SK-N-MC (cell line): ENCODE results near the gene KIRREL1.

Experiments used
- DNase-seq: peaks from one replicate; pipeline ENCODE4 v3.0.0-alpha.2; 2011; ENCODE audit warnings: low read depth, low spot score
- H3K27ac ChIP-seq: fragments of 200-600 bp; sonication (generic); 2 replicates; pipeline ENCODE4 v1.5.1; 2016; ENCODE audit warnings: mixed run types
- H3K36me3 ChIP-seq: fragments of 200-600 bp; sonication (generic); 2 replicates; pipeline ENCODE4 v1.6.1; 2017; ENCODE audit warnings: antibody characterized with exemption, low read length, mixed read lengths; ENCODE audit not compliant: insufficient read depth
- H3K4me3 ChIP-seq: fragments of 200-600 bp; sonication (generic); 2 replicates; pipeline ENCODE4 v1.5.1; 2016
- H3K9ac ChIP-seq: fragments of 200-600 bp; sonication (generic); 2 replicates; pipeline ENCODE4 v1.8.0; 2017; ENCODE audit warnings: mixed run types, mixed read lengths; ENCODE audit not compliant: insufficient read length
- H3K9me3 ChIP-seq: fragments of 200-600 bp; sonication (generic); 2 replicates; pipeline ENCODE4 v1.6.1; 2017; ENCODE audit warnings: low read depth, mild to moderate bottlenecking, antibody characterized with exemption, low read length, moderate library complexity, mixed read lengths
- EZH2 ChIP-seq: fragments of 200-600 bp; sonication (generic); IDR thresholded peaks from one replicate; pipeline ENCODE4 v1.6.1; 2017; ENCODE audit warnings: antibody characterized with exemption
- FOXP2 ChIP-seq: optimal IDR thresholded peaks from 2 replicates; pipeline ENCODE3; 2011; ENCODE audit warnings: mild to moderate bottlenecking, moderate library complexity; ENCODE audit not compliant: insufficient read depth; ENCODE audit errors: extremely low read length, control extremely low read depth
- POLR2AphosphoS5 ChIP-seq: IDR thresholded peaks from 2 replicates; pipeline ENCODE4 v1.6.1; 2012; ENCODE audit warnings: mild to moderate bottlenecking, low read depth, low read length, borderline replicate concordance

Gene KIRREL1

DNA sequence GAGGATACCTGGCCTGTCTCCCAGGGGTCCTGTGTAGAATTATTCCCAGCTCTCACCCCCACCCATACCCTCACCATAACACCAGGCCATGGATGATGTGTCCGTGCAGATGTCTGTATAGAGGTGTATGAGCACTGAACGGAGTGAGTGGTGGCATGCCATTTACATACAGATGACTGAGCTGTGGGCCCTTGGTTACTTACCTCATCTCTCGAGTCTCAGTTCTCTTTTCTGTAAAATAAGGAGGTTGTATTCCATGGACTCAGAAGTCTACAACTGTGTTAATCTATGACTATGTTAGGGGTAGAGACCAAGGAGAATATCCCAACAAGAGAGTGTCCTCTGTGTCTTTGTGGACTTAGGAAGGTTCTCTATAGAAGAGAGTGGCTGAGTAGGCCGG, 121.7 kb downstream of the KIRREL1 start:
- DNase-seq, result no peak
- Histone ChIP-seq H3K4me3 (no peak overlapping the region), H3K9ac (no peak overlapping the region), H3K36me3 (no peaks in the 10 kb centered on the region), H3K9me3 (no peaks in the 10 kb centered on the region), H3K27ac (no peak overlapping the region)
- no peak for TF ChIP-seq POLR2AphosphoS5
- TF ChIP-seq EZH2, result no peak

DNA sequence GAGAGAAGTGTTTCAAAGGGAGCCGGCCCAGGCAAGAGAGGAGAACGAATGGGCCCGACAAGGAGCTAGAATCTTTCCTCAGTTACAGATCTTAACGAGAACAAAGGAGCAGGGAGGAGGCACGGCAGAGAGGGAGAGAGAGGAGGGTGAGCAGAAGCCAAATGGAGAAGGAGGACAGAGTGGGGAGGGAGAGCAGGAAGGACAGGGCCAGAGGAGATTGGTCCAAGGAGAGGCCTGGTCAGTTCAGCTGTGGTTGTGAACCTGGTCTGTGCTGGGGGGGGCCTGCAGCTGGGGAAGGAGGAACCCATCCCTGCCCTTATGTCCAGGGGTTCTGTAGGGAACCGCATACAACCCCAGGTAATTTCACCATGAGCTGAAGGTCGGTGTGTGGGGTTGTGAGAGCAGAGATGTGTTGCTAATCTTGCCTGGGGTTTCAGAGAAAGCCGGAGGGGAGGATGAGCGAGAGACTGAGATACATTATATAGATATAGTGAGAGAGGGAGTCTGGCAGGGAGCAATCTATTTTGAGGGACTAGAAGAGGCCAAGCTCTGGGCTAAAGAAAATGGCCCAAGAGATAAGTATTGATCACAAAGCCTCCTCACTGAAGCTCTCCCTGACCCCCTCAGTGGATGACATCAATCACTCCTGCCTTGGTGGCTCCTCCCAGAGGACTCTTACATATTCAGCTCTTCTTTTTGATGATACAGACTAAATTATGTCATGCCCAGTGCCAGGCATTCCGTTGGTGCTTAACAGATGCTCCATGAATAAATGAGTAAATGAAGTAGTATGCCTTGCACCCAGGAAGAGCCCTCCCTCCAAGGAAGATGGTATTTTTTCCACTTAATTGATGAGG, 123.1 kb downstream of the KIRREL1 start:
- H3K9ac ChIP-seq, result no peak overlapping the region
- H3K27ac ChIP-seq, result no peak overlapping the region
- no peaks in the 10 kb centered on the region for H3K36me3 ChIP-seq
- DNase-seq, result no peak
- H3K9me3 ChIP-seq, result no peaks in the 10 kb centered on the region
- TF ChIP-seq EZH2 (no peak), POLR2AphosphoS5 (no peak), FOXP2 (no peak)
- no peak overlapping the region for H3K4me3 ChIP-seq

DNA sequence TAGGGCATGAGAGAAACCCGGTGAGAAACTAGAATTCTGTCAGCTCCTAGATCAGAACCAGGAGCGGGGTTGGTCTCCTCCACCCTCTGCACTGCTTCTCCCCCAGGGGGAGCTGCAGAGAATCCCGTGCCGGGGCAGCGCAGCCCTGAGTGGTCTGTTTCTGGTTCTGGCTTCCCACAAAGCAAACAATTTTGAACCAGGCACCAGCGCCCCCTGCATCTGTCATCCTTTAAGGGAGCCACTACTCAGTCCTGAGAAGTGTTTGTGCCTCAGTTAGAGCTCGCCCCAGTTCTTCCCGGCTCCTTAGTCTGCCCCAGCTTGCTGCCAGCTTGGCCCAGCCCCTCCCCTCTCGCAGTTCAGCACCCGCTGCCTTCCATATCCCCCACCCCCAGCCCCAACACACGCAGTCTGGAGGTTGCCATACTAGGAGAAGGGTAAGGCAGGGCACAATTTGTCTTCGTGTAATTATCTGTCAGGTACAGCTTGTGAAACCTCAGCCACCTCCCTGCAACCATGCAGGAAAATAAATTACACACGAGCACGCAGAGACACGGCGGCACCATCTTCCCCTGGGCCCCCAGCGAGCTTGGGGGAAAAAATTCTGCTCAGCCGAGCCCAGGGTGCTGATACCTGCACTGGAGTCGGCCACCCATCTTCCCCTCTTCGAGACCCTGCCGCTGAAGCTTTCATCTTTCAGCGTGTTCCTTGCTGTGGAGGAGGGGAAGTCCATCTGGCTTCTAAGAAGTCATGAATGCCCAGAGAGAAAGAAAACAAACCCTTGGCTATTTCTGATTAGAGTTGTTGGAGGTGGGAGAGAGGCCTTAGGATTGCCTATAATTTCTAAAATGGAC, 124.6 kb downstream of the KIRREL1 start:
- peak overlapping the region; percentile 47 for H3K4me3 ChIP-seq
- H3K36me3 ChIP-seq, result no peaks in the 10 kb centered on the region
- DNase-seq, result no peak
- no peak overlapping the region for H3K9ac ChIP-seq
- TF ChIP-seq POLR2AphosphoS5 (no peak), EZH2 (no peak), FOXP2 (no peak)
- H3K27ac ChIP-seq, result no peak overlapping the region
- no peaks in the 10 kb centered on the region for H3K9me3 ChIP-seq

DNA sequence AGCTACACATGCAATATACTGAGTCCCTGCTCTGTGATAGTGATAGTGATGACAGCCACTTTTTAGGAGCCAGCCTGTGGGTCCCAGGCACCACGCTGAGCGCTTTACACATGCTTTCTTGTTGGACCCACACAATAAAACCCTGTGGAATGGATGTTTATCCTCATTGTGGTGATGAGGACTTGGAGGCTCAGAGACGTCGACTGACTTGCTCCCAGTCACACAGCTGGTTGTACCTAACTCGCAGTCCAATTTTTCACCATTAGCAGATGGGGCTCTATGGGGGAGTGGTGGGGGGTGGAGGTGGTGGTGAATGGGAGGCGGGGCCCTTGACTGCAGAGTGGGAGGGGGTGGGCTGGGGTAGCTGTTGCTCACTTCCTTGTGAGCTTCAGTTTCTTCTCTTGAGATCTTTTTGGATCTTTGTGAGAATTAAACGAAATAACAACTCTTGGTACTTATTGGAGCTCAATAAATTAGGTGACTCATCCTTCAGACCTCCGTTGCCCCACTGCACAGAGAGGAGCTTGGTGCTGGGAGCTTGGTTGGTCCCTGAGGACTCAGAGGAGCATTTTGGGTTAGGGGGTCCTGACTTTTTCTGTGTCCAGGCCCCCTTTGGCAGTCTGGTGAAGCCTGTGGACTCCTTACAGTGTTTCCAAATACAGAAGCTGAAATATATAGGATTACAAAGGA, 125.4 kb downstream of the KIRREL1 start:
- Histone ChIP-seq H3K27ac (no peak overlapping the region), H3K4me3 (no peak overlapping the region), H3K9ac (no peak overlapping the region), H3K36me3 (no peaks in the 10 kb centered on the region), H3K9me3 (no peaks in the 10 kb centered on the region)
- no peak for TF ChIP-seq EZH2
- TF ChIP-seq POLR2AphosphoS5, result no peak
- no peak for TF ChIP-seq FOXP2
- DNase-seq, result no peak

DNA sequence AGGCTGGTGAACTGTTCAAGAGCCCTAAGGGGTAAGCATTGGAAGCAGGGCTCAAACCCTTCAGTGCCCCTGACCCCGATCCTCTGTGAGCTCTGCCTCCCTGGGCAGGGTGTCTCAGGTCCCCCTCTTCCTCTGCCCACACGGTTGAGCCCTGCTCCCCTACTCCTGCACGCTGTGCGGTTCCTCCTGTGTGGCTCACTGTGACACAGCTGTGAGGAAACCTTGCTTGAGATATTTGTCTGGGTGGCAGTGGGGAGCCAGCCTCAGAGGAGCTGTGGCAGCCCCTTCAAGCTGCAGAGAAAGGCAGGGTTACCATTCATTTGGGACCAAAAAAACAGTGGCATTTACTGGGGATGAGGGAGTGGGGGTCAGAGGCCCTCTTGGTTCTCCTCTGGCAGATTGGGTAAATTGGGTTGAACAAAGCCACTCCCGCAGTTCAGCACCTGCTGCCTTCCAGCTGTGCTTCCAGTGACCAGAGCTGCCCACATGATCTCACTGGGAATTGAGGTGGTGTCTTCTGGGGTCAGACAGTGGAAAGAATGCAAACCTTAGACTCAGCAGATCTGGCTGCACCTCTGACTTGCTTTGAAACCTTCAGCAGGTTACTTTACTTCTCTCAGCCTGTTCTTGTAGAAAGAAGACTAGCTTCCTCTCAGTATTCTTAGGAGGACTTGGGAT, 126.7 kb downstream of the KIRREL1 start:
- no peak for DNase-seq
- Histone ChIP-seq H3K9ac (no peak overlapping the region), H3K4me3 (no peak overlapping the region), H3K27ac (no peak overlapping the region), H3K9me3 (no peaks in the 10 kb centered on the region), H3K36me3 (no peaks in the 10 kb centered on the region)
- TF ChIP-seq FOXP2, result no peak
- no peak for TF ChIP-seq POLR2AphosphoS5
- TF ChIP-seq EZH2, result no peak

DNA sequence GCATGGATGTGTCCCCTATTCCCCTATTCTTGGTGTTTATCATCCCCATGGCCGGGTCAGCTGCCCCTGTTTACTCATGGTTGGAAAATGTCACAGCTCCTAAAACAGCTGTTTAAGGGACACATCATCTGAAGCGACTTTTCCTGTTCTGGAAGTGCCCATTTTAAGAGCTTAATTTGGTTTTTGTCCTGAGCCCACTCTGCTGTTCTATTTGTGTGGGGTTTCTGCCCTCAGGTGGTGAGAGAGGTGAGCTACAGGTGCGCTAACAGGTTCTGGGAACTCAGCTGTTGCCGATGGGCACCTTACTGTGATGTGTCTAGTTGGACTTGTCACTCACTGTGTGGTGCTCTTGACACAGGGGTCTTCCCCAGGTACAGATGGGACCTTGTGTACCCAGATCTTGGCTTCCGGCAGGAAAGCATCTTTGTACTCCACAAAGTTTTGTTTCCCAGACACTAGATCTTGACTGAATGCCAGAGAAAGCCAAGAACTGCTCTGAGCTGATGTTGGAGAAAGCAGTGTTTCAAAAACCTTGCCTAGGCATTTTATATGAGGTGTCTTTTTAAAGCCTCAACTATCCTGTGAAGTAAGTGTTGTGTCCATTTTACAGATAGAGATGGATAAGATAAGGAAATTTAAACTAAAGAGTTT, 128.3 kb downstream of the KIRREL1 start:
- no peak for DNase-seq
- Histone ChIP-seq H3K36me3 (no peaks in the 10 kb centered on the region), H3K9ac (no peak overlapping the region), H3K9me3 (no peaks in the 10 kb centered on the region), H3K4me3 (no peak overlapping the region), H3K27ac (no peak overlapping the region)
- TF ChIP-seq EZH2 (no peak), FOXP2 (no peak), POLR2AphosphoS5 (no peak)

DNA sequence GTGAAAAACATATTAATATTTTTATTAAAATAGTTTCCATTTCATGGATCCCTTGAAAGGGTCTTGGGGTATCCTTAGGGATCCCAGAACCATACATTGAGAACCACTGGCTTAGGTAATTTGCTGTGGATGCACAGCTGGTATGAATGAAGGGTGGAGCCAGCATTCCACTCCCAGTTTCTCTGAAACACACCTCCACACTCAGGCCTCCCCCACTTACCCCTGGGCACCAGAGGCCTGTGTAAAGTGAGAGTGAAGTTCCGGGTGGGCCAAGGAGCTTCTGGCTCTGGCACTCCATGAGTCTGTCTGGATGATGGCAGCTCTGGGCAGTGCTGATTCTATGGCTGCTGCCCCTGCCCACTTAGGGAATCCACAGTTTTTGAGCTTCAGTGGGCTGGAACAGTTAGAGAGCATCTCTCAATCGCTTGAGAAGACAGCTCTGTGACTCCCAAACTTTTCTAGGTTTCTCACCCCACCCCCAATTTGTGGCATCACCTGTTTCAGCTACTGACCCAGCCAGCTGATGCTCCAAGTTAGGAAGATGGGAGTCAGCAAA, 129.5 kb downstream of the KIRREL1 start:
- H3K36me3 ChIP-seq, result no peaks in the 10 kb centered on the region
- TF ChIP-seq FOXP2 (no peak), EZH2 (no peak), POLR2AphosphoS5 (no peak)

More for the DNA sequence above, 129.5 kb downstream of the KIRREL1 start:
- Histone ChIP-seq H3K9ac (no peak overlapping the region), H3K4me3 (no peak overlapping the region), H3K9me3 (no peaks in the 10 kb centered on the region), H3K27ac (no peak overlapping the region)
- no peak for DNase-seq
